ENCODE measurements around the gene TMEFF2.

The TMEFF2 gene

DNA sequence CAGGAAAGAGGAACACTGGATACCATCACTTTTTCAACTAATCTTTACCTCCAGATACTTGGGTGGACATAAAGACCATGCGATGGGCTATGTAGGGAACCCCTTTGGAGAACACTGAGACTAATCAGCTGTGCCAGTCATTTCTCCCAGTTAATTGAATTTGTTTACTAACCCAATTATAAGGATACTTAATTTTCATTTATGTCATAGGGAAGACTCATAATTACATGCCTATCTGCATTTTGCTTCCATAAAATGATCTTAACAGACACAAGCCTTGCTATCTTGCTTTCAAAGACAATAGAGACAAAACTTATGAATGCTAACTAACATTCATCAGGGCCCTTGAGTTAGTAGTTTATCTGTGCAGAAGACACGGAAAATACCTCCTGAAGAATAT is 279.0 kb downstream of the TMEFF2 start:
- TF ChIP-seq, protein P1, sequence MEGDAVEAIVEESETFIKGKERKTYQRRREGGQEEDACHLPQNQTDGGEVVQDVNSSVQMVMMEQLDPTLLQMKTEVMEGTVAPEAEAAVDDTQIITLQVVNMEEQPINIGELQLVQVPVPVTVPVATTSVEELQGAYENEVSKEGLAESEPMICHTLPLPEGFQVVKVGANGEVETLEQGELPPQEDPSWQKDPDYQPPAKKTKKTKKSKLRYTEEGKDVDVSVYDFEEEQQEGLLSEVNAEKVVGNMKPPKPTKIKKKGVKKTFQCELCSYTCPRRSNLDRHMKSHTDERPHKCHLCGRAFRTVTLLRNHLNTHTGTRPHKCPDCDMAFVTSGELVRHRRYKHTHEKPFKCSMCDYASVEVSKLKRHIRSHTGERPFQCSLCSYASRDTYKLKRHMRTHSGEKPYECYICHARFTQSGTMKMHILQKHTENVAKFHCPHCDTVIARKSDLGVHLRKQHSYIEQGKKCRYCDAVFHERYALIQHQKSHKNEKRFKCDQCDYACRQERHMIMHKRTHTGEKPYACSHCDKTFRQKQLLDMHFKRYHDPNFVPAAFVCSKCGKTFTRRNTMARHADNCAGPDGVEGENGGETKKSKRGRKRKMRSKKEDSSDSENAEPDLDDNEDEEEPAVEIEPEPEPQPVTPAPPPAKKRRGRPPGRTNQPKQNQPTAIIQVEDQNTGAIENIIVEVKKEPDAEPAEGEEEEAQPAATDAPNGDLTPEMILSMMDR (IDR thresholded peaks at IDR 0.05; ENCODE audit: borderline replicate concordance, insufficient read depth, low read depth, low read length), result no peak

GRCh38 chr2:191913796-191914195 is 280.9 kb downstream of the TMEFF2 start:
- TF ChIP-seq, protein P1 (IDR thresholded peaks at IDR 0.05; ENCODE audit: borderline replicate concordance, insufficient read depth, low read depth, low read length), result no peak
- H3K4me3 ChIP-seq (ENCODE audit: low read depth, low read length), result no peak overlapping the region

More for the DNA sequence above, 279.0 kb downstream of the TMEFF2 start:
- H3K4me3 ChIP-seq (ENCODE audit: low read depth, low read length), result no peak overlapping the region

DNA sequence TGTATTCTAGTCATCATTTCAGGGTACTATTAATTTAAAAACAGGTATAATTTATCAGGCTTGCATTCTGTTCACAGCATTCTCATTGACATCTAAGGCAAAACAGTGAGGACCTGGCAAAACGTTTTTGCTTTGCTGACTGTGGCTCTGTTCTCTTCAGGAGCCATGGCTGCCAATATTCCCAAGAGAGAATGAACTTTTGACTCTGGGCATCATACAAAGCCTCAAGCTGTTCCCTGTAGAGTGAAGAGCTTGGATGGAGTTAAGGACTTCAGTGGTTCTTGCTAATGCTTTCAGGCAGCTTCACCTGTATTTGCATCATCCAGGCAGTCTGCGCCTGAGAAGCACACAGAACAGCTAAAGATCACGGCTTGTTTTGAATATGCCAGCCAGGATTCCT is 282.0 kb downstream of the TMEFF2 start:
- H3K4me3 ChIP-seq (ENCODE audit: low read depth, low read length), result no peak overlapping the region
- TF ChIP-seq, protein P1 (IDR thresholded peaks at IDR 0.05; ENCODE audit: borderline replicate concordance, insufficient read depth, low read depth, low read length), result no peak

DNA sequence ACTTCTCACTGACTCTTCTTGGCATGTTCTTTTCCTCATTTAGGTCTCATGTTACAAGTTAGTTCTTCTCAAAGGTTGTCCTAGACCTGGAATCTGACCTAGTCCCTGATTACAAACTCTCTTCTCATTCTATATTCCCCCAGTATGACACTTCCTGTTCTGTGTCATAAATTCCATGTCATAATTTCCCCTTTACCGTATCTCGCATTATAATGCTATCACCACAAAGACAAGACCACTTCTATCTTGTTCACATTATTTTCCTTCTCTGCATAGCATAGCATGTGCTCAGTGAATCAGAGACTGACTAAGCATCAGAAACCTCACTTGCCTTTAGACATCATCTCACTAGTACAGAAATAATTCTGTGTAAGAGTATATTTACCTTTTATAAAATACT is 284.2 kb downstream of the TMEFF2 start:
- TF ChIP-seq, protein P1 (IDR thresholded peaks at IDR 0.05; ENCODE audit: borderline replicate concordance, insufficient read depth, low read depth, low read length), result no peak
- no peak overlapping the region for H3K4me3 ChIP-seq (ENCODE audit: low read depth, low read length)

DNA sequence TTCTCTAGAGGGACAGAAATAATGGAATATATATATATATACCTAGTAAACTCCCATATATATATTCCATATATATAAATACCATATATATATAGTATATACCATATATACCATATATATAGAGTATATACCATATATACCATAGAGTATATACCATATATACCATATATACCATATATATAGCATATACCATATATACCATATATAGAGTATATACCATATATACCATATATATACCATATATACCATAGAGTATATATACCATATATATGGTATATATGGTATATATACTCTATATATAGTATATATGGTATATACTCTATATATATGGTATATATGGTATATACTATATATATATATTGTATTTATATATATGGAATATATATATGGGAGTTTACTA is 285.9 kb downstream of the TMEFF2 start:
- TF ChIP-seq, protein P1 (IDR thresholded peaks at IDR 0.05; ENCODE audit: borderline replicate concordance, insufficient read depth, low read depth, low read length), result no peak
- no peak overlapping the region for H3K4me3 ChIP-seq (ENCODE audit: low read depth, low read length)

DNA sequence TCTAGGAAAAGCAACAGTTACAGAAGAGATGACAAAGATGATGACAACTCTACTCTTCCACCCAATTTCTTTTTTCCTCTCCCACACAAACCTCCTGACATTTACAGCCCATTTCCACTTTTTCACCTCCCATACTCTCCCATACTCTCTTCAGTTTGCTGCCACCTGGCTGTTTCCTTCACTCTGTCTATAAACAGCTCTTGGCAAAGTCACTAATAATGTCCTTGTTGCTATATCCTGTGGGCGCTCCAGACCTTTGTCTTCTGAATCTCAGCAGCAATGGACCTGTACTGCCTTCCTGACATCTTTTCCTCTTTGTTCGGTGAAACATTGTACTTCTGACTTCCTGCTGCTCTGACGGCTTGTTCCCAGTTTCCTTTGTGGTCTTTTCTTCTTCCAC is 287.2 kb downstream of the TMEFF2 start:
- TF ChIP-seq, protein P1 (IDR thresholded peaks at IDR 0.05; ENCODE audit: borderline replicate concordance, insufficient read depth, low read depth, low read length), result no peak
- H3K4me3 ChIP-seq (ENCODE audit: low read depth, low read length), result no peak overlapping the region

DNA sequence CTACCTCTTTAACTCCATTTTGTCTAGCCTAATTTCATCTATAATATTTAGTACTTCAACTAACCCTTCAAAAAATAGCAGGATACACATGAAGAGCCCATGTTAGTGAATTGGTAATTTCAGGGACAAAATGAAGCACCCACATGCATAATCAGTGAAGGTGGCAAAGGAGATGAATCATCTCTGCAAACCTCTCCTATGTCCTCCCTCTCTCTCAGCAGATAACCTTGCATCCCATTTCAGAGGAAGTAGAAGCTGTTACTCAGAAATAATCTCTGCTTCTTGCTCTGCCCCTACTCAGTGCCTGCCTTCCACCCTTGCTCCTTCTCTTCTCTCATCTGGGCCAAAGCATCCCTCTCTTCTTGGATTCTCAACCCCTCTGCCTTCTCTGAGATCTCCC is 287.6 kb downstream of the TMEFF2 start:
- TF ChIP-seq, protein P1 (IDR thresholded peaks at IDR 0.05; ENCODE audit: borderline replicate concordance, insufficient read depth, low read depth, low read length), result no peak
- no peak overlapping the region for H3K4me3 ChIP-seq (ENCODE audit: low read depth, low read length)
